Fibroblast of lung (primary cell): ENCODE measurements around the gene INTS14. TPM values are rescaled to one million over a fixed set of nuclear protein-coding genes. Genes with fewer than 3 reads are reported as not detected.

Experiments
- DNase-seq, 2 donors: peaks; one replicate each; pipeline versions ENCODE4 v3.0.0 to v3.0.0-alpha.2; 2010; ENCODE audit warnings: low read depth in 2 of 2
- H2AFZ ChIP-seq: 2 replicates; pipeline ENCODE4 v1.5.1; 2012; ENCODE audit warnings: low read length, control low read depth, inconsistent platforms
- H3K27ac ChIP-seq: 2 replicates; pipeline ENCODE4 v1.5.1; 2011; ENCODE audit warnings: low read length, control low read depth; ENCODE audit not compliant: insufficient read depth
- H3K27me3 ChIP-seq: 2 replicates; pipeline ENCODE4 v1.5.1; 2011; ENCODE audit warnings: mild to moderate bottlenecking, low read length; ENCODE audit not compliant: control insufficient read depth, insufficient read depth
- H3K36me3 ChIP-seq: 2 replicates; pipeline ENCODE4 v1.5.1; 2011; ENCODE audit warnings: low read length; ENCODE audit not compliant: control insufficient read depth, insufficient read depth
- H3K4me1 ChIP-seq: 2 replicates; pipeline ENCODE4 v1.5.1; 2011; ENCODE audit warnings: low read length; ENCODE audit not compliant: control insufficient read depth, insufficient read depth; ENCODE audit errors: extremely low read depth
- H3K4me2 ChIP-seq: 2 replicates; pipeline ENCODE4 v1.5.1; 2011; ENCODE audit warnings: low read length, control low read depth; ENCODE audit not compliant: insufficient read depth; ENCODE audit errors: extremely low read depth
- H3K4me3 ChIP-seq, 4 experiments: fragments of 200-600 bp in 1 of 4; sonication (generic) in 1 of 4; replicated peaks in 1 of 4; 2 replicates each; pipeline ENCODE4 v1.5.1; 2011 to 2016; ENCODE audit warnings: low read length in 4 of 4, low read depth in 3 of 4, mild to moderate bottlenecking in 3 of 4, control low read depth in 2 of 4, inconsistent platforms in 1 of 4, mixed read lengths in 1 of 4; ENCODE audit not compliant: insufficient read depth in 1 of 4; ENCODE audit errors: control extremely low read depth in 1 of 4
- H3K79me2 ChIP-seq: 2 replicates; pipeline ENCODE4 v1.5.1; 2012; ENCODE audit warnings: mild to moderate bottlenecking, low read length, inconsistent platforms; ENCODE audit not compliant: control insufficient read depth, insufficient read depth
- H3K9ac ChIP-seq: 2 replicates; pipeline ENCODE4 v1.5.1; 2011; ENCODE audit warnings: mild to moderate bottlenecking, low read length, control low read depth; ENCODE audit not compliant: insufficient read depth
- H3K9me3 ChIP-seq: 2 replicates; pipeline ENCODE4 v1.5.1; 2012; ENCODE audit warnings: low read depth, low read length; ENCODE audit not compliant: control insufficient read depth, insufficient read depth
- H4K20me1 ChIP-seq: 2 replicates; pipeline ENCODE4 v1.5.1; 2011; ENCODE audit warnings: low read length; ENCODE audit not compliant: control insufficient read depth, insufficient read depth; ENCODE audit errors: extremely low read depth
- EZH2 ChIP-seq: IDR thresholded peaks from 2 replicates; pipeline ENCODE4 v1.5.1; 2012; ENCODE audit warnings: low read length, control low read depth, mild to moderate bottlenecking; ENCODE audit errors: missing control alignments
- polyA plus RNA-seq, 2 donors: library from polyadenylated mRNA; depleted of rRNA in 1 of 2; stranded (reverse) in 1 of 2; unstranded in 1 of 2; fragments of >200 nt; gene quantifications; 2 replicates each; pipeline ENCODE4 v1.2.1, GENCODE V29; 2011 to 2012; ENCODE audit warnings: missing spikeins in 1 of 2
- total RNA-seq: library from RNA; depleted of rRNA; stranded (reverse); fragments of >200 nt; gene quantifications from 2 replicates; pipeline ENCODE4 v1.2.1, GENCODE V29; 2014
- TF ChIP-seq, protein P1 (sequence below), 2 donors: IDR thresholded peaks in 1 of 2; conservative IDR thresholded peaks in 1 of 2; 1 replicate in 1 of 2; 2 replicates in 1 of 2; pipeline ENCODE4 v1.5.1; 2011 to 2012; ENCODE audit warnings: low read length in 2 of 2, control low read depth in 1 of 2, inconsistent platforms in 1 of 2, low read depth in 1 of 2, mild to moderate bottlenecking in 1 of 2

INTS14 gene
- total and polyA plus RNA-seq, 2 donors (not counting 1 experiment from before 2014, with no cell fraction given): 31.5 to 55.9 TPM

DNA sequence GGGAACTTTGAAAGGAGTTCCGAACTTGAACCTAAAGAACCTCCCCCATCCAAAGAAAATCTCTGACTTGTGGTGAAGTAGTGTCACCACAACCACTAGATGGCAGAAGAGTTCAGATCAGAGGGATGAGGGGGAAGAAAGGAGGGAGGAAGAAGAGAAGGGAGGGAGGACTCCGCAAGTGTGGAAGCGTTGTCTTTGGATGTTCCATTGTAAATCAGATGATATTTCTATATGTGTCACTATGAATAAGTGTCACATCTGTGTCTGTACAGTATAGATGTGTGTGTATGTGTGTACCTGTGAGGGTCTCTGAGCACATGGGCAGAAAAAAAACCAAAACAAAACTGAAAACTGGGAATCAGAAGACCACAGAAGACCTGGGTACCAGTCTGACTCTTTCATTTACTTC lies 27.8 kb upstream of the INTS14 start:
- Histone ChIP-seq H3K4me1 (no peaks in the 10 kb centered on the region), H3K27me3 (no peaks in the 10 kb centered on the region), H3K36me3 (no peaks in the 10 kb centered on the region), H4K20me1 (no peaks in the 10 kb centered on the region), H3K9ac (no peak overlapping the region), H3K79me2 (no peaks in the 10 kb centered on the region), H2AFZ (peak overlapping the region; percentile 45), H3K27ac (no peak overlapping the region), H3K4me3 (peak overlapping the region in 1 of 4 experiments; percentile 6), H3K4me2 (peak overlapping the region; percentile 72), H3K9me3 (no peaks in the 10 kb centered on the region)
- TF ChIP-seq, protein P1, sequence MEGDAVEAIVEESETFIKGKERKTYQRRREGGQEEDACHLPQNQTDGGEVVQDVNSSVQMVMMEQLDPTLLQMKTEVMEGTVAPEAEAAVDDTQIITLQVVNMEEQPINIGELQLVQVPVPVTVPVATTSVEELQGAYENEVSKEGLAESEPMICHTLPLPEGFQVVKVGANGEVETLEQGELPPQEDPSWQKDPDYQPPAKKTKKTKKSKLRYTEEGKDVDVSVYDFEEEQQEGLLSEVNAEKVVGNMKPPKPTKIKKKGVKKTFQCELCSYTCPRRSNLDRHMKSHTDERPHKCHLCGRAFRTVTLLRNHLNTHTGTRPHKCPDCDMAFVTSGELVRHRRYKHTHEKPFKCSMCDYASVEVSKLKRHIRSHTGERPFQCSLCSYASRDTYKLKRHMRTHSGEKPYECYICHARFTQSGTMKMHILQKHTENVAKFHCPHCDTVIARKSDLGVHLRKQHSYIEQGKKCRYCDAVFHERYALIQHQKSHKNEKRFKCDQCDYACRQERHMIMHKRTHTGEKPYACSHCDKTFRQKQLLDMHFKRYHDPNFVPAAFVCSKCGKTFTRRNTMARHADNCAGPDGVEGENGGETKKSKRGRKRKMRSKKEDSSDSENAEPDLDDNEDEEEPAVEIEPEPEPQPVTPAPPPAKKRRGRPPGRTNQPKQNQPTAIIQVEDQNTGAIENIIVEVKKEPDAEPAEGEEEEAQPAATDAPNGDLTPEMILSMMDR (conservative IDR thresholded peaks at IDR 0.05 in 1 of 2, IDR thresholded peaks at IDR 0.05 in 1 of 2; ENCODE audit: low read depth in 1 of 2, low read length in 2 of 2): peak; percentile 82
- TF ChIP-seq EZH2: no peak
- DNase-seq: peak; percentile 76 to 86

DNA sequence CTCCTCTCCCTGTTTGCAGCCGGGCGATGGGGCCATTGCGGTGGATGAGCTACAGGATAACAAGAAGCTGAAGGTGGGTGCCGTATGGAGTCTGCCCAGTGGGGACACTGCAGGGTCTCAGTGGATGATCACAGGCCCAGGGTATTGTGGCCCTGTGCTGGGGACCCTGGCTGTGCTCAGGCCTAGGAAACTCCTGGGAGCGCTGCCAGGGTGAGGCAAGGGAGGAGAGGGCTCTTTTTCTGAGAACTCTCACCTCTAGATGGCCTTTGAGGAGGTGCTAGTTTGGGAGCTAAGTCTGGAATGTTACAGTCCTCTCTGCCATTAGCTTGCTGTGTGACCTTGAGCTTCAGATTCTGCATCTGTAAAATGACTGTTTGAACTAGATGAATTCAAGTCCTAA lies 27.2 kb upstream of the INTS14 start:
- Histone ChIP-seq H3K9ac (no peak overlapping the region), H3K27ac (no peak overlapping the region), H3K9me3 (no peaks in the 10 kb centered on the region), H3K79me2 (no peaks in the 10 kb centered on the region), H3K4me3 (no peak overlapping the region), H3K4me1 (no peaks in the 10 kb centered on the region), H2AFZ (no peak overlapping the region), H3K4me2 (no peak overlapping the region), H3K27me3 (no peaks in the 10 kb centered on the region), H3K36me3 (no peaks in the 10 kb centered on the region), H4K20me1 (no peaks in the 10 kb centered on the region)
- TF ChIP-seq, protein P1 (conservative IDR thresholded peaks at IDR 0.05 in 1 of 2, IDR thresholded peaks at IDR 0.05 in 1 of 2; ENCODE audit: low read depth in 1 of 2, low read length in 2 of 2): no peak
- no peak for TF ChIP-seq EZH2
- no peak for DNase-seq

DNA sequence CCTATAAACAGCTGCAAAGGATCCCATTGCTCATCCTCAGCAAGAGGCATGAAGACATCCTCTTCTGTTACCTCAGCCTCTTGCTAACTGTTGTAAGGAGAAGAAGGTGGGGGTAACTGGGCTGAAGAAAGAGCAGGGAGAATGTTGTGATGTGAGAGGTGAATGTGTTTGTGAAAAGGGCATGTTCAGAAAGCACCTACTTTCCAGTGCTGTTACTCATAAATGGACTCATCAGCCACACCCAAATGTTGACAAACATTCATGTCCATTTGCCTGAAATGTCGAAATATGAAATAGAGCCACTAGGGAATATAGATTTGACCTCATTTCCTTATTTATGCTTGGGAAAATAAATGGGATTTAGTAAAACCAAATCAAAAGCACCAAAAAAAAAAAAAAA lies 23.4 kb upstream of the INTS14 start:
- no peak overlapping the region for H3K27ac ChIP-seq
- H4K20me1 ChIP-seq: no peaks in the 10 kb centered on the region
- no peak overlapping the region for H3K9ac ChIP-seq
- TF ChIP-seq, protein P1 (conservative IDR thresholded peaks at IDR 0.05 in 1 of 2, IDR thresholded peaks at IDR 0.05 in 1 of 2; ENCODE audit: low read depth in 1 of 2, low read length in 2 of 2): no peak
- no peak for TF ChIP-seq EZH2
- H3K36me3 ChIP-seq: no peaks in the 10 kb centered on the region
- no peaks in the 10 kb centered on the region for H3K79me2 ChIP-seq
- H3K4me2 ChIP-seq: no peak overlapping the region
- H3K4me1 ChIP-seq: no peaks in the 10 kb centered on the region
- no peak overlapping the region for H2AFZ ChIP-seq
- DNase-seq: no peak
- H3K27me3 ChIP-seq: no peaks in the 10 kb centered on the region
- no peak overlapping the region for H3K4me3 ChIP-seq
- H3K9me3 ChIP-seq: no peaks in the 10 kb centered on the region
